ENCODE data around the gene DOCK8.

Gene DOCK8

GRCh38 chr9:270657-271237 is 56.1 kb downstream of the DOCK8 start:
- no peak for DNase-seq

- no peak for DNase-seq
Observed at GRCh38 chr9:272251-273213, 57.9 kb downstream of the DOCK8 start.

GRCh38 chr9:274406-274805 is 59.7 kb downstream of the DOCK8 start:
- DNase-seq, result no peak

GRCh38 chr9:277601-278295 is 63.1 kb downstream of the DOCK8 start:
- no peak for DNase-seq

- DNase-seq, result no peak
Observed at GRCh38 chr9:278651-279050, 64.0 kb downstream of the DOCK8 start.

- no peak for DNase-seq
Observed at GRCh38 chr9:279674-280073, 65.0 kb downstream of the DOCK8 start.

GRCh38 chr9:281741-282645 is 67.3 kb downstream of the DOCK8 start:
- DNase-seq, result no peak

- DNase-seq, result no peak
Observed at GRCh38 chr9:286071-286740, 71.5 kb downstream of the DOCK8 start.

- DNase-seq, result no peak
Observed at GRCh38 chr9:289121-289520, 74.5 kb downstream of the DOCK8 start.

GRCh38 chr9:292915-293314 is 78.2 kb downstream of the DOCK8 start:
- no peak for DNase-seq

GRCh38 chr9:295576-295975 is 80.9 kb downstream of the DOCK8 start:
- no peak for DNase-seq

- no peak for DNase-seq
Observed at GRCh38 chr9:296411-296810, 81.7 kb downstream of the DOCK8 start.

GRCh38 chr9:297104-297972 is 82.7 kb downstream of the DOCK8 start:
- DNase-seq, result no peak

GRCh38 chr9:303502-303901 is 88.8 kb downstream of the DOCK8 start:
- no peak for DNase-seq

- DNase-seq, result no peak
Observed at GRCh38 chr9:304106-304505, 89.4 kb downstream of the DOCK8 start.

GRCh38 chr9:304519-305185 is 90.0 kb downstream of the DOCK8 start:
- no peak for DNase-seq

GRCh38 chr9:306907-307306 is 92.2 kb downstream of the DOCK8 start:
- no peak for DNase-seq

GRCh38 chr9:311841-312240 is 97.2 kb downstream of the DOCK8 start:
- no peak for DNase-seq

- no peak for DNase-seq
Observed at GRCh38 chr9:312596-313320, 98.1 kb downstream of the DOCK8 start.
